ENCODE results near the gene ZNF487.
A peak's percentile ranks its signal among the peaks of the same experiment; 100 is the strongest.

ZNF487 gene

GRCh38 chr10:43419997-43420368 is 16.9 kb upstream of the ZNF487 start:
- no peaks in the 10 kb centered on the region for H3K79me2 ChIP-seq (ENCODE audit: insufficient read depth, low read length)
- ATAC-seq (ENCODE audit: insufficient read depth, low read depth) (no peak), DNase-seq (no peak)
- no peaks in the 10 kb centered on the region for H3K36me3 ChIP-seq (ENCODE audit: insufficient read depth, low read length)
- peak overlapping the region; percentile 6 to 61; a peak in 3 of 4 replicates for H3K4me3 ChIP-seq (ENCODE audit: low read depth in 1 of 2, low read length in 2 of 2)
- peak overlapping the region; percentile 75 for H2AFZ ChIP-seq (ENCODE audit: low read depth, low read length)
- H3K27ac ChIP-seq (ENCODE audit: low read length) = peak overlapping the region; percentile 92
- H4K20me1 ChIP-seq (ENCODE audit: insufficient read depth, low read length) = no peaks in the 10 kb centered on the region
- H3K9ac ChIP-seq (ENCODE audit: low read depth, low read length) = peak overlapping the region; percentile 81
- H3K4me2 ChIP-seq (ENCODE audit: insufficient read depth, low read length) = peak overlapping the region; percentile 84
- peaks cover 52% of the 10 kb centered on the region for H3K4me1 ChIP-seq (ENCODE audit: insufficient read depth, low read length)
- TF ChIP-seq EZH2 (IDR thresholded peaks at IDR 0.05; ENCODE audit: borderline replicate concordance, low read depth, low read length, severe bottlenecking) = no peak
- TF ChIP-seq CTCF (IDR thresholded peaks at IDR 0.05; ENCODE audit: borderline replicate concordance, extremely low read depth, low read length, poor library complexity, severe bottlenecking) = no peak
- no peaks in the 10 kb centered on the region for H3K27me3 ChIP-seq (ENCODE audit: insufficient read depth, low read length, poor library complexity)
- no peaks in the 10 kb centered on the region for H3K9me3 ChIP-seq (ENCODE audit: insufficient read depth, low read length, severe bottlenecking)

GRCh38 chr10:43420369-43421200 is 16.3 kb upstream of the ZNF487 start:
- Histone ChIP-seq H3K9ac (ENCODE audit: low read depth, low read length) (peak overlapping the region; percentile 81), H3K9me3 (ENCODE audit: insufficient read depth, low read length, severe bottlenecking) (no peaks in the 10 kb centered on the region), H3K4me3 (ENCODE audit: low read depth in 1 of 2, low read length in 2 of 2) (peak overlapping the region; percentile 21 to 61; a peak in 3 of 4 replicates), H3K4me2 (ENCODE audit: insufficient read depth, low read length) (peak overlapping the region; percentile 84), H3K79me2 (ENCODE audit: insufficient read depth, low read length) (no peaks in the 10 kb centered on the region), H4K20me1 (ENCODE audit: insufficient read depth, low read length) (no peaks in the 10 kb centered on the region), H3K27ac (ENCODE audit: low read length) (peak overlapping the region; percentile 92), H3K36me3 (ENCODE audit: insufficient read depth, low read length) (no peaks in the 10 kb centered on the region), H3K4me1 (ENCODE audit: insufficient read depth, low read length) (peaks cover 52% of the 10 kb centered on the region), H3K27me3 (ENCODE audit: insufficient read depth, low read length, poor library complexity) (no peaks in the 10 kb centered on the region), H2AFZ (ENCODE audit: low read depth, low read length) (peak overlapping the region; percentile 75)
- ATAC-seq (ENCODE audit: insufficient read depth, low read depth) (peak; percentile 89), DNase-seq (peak; percentile 91)
- TF ChIP-seq CTCF (IDR thresholded peaks at IDR 0.05; ENCODE audit: borderline replicate concordance, extremely low read depth, low read length, poor library complexity, severe bottlenecking) (peak; percentile 47), EZH2 (IDR thresholded peaks at IDR 0.05; ENCODE audit: borderline replicate concordance, low read depth, low read length, severe bottlenecking) (no peak)

- no peaks in the 10 kb centered on the region for H3K27me3 ChIP-seq (ENCODE audit: insufficient read depth, low read length, poor library complexity)
- peak overlapping the region; percentile 75 for H2AFZ ChIP-seq (ENCODE audit: low read depth, low read length)
- TF ChIP-seq EZH2 (IDR thresholded peaks at IDR 0.05; ENCODE audit: borderline replicate concordance, low read depth, low read length, severe bottlenecking) (no peak), CTCF (IDR thresholded peaks at IDR 0.05; ENCODE audit: borderline replicate concordance, extremely low read depth, low read length, poor library complexity, severe bottlenecking) (no peak)
- no peaks in the 10 kb centered on the region for H3K36me3 ChIP-seq (ENCODE audit: insufficient read depth, low read length)
- H3K9me3 ChIP-seq (ENCODE audit: insufficient read depth, low read length, severe bottlenecking) = no peaks in the 10 kb centered on the region
- H3K4me1 ChIP-seq (ENCODE audit: insufficient read depth, low read length) = peaks cover 50% of the 10 kb centered on the region
- ATAC-seq (ENCODE audit: insufficient read depth, low read depth) (no peak), DNase-seq (no peak)
- H3K4me3 ChIP-seq (ENCODE audit: low read depth in 1 of 2, low read length in 2 of 2) = peak overlapping the region; percentile 21 to 61; a peak in 3 of 4 replicates
- H3K9ac ChIP-seq (ENCODE audit: low read depth, low read length) = peak overlapping the region; percentile 81
- no peaks in the 10 kb centered on the region for H4K20me1 ChIP-seq (ENCODE audit: insufficient read depth, low read length)
- H3K4me2 ChIP-seq (ENCODE audit: insufficient read depth, low read length) = peak overlapping the region; percentile 84
- peak overlapping the region; percentile 92 for H3K27ac ChIP-seq (ENCODE audit: low read length)
- H3K79me2 ChIP-seq (ENCODE audit: insufficient read depth, low read length) = no peaks in the 10 kb centered on the region
Measured at GRCh38 chr10:43421201-43421507, 15.8 kb upstream of the ZNF487 start.
